Measurements from ENCODE around the gene BCL2.

Gene BCL2

GRCh38 chr18:63131106-63131958 is 188.2 kb downstream of the BCL2 start:
- TF ChIP-seq CTCF (IDR thresholded peaks at IDR 0.05; ENCODE audit: borderline replicate concordance, control extremely low read depth, extremely low read depth, insufficient read depth, missing control alignments): peak; percentile 32
- peak; percentile 57 for DNase-seq (ENCODE audit: low spot score)
- in situ Hi-C loops (cut with MboI; ENCODE audit: low sequenced_read_pairs, unreplicated experiment): loop anchor here (25.0 kb wide), 1 partner anchor 306 kb away; no protein-coding TSS in a partner anchor

- in situ Hi-C loops (cut with MboI; ENCODE audit: low sequenced_read_pairs, unreplicated experiment): loop anchor here (25.0 kb wide), 1 partner anchor 307 kb away; no protein-coding TSS in a partner anchor
- TF ChIP-seq CTCF (IDR thresholded peaks at IDR 0.05; ENCODE audit: borderline replicate concordance, control extremely low read depth, extremely low read depth, insufficient read depth, missing control alignments): no peak
Observed at GRCh38 chr18:63130176-63130575, 189.4 kb downstream of the BCL2 start.

GRCh38 chr18:63128237-63128974 is 191.2 kb downstream of the BCL2 start:
- in situ Hi-C loops (cut with MboI; ENCODE audit: low sequenced_read_pairs, unreplicated experiment): loop anchor here (25.0 kb wide), 1 partner anchor 309 kb away; no protein-coding TSS in a partner anchor

More at GRCh38 chr18:63130176-63130575, 189.4 kb downstream of the BCL2 start:
- DNase-seq (ENCODE audit: low spot score): no peak

GRCh38 chr18:63126134-63127069 is 193.2 kb downstream of the BCL2 start:
- TF ChIP-seq CTCF (IDR thresholded peaks at IDR 0.05; ENCODE audit: borderline replicate concordance, control extremely low read depth, extremely low read depth, insufficient read depth, missing control alignments): no peak
- no peak for DNase-seq (ENCODE audit: low spot score)
- in situ Hi-C loops (cut with MboI; ENCODE audit: low sequenced_read_pairs, unreplicated experiment): loop anchor here (25.0 kb wide), 1 partner anchor 311 kb away; no protein-coding TSS in a partner anchor

More at GRCh38 chr18:63128237-63128974, 191.2 kb downstream of the BCL2 start:
- no peak for TF ChIP-seq CTCF (IDR thresholded peaks at IDR 0.05; ENCODE audit: borderline replicate concordance, control extremely low read depth, extremely low read depth, insufficient read depth, missing control alignments)
- no peak for DNase-seq (ENCODE audit: low spot score)

- DNase-seq (ENCODE audit: low spot score): no peak
- in situ Hi-C loops (cut with MboI; ENCODE audit: low sequenced_read_pairs, unreplicated experiment): no loop called here
- no peak for TF ChIP-seq CTCF (IDR thresholded peaks at IDR 0.05; ENCODE audit: borderline replicate concordance, control extremely low read depth, extremely low read depth, insufficient read depth, missing control alignments)
Observed at GRCh38 chr18:63120620-63121019, 198.9 kb downstream of the BCL2 start.
